Measurements from ENCODE around the gene FLOT2.

DNA sequence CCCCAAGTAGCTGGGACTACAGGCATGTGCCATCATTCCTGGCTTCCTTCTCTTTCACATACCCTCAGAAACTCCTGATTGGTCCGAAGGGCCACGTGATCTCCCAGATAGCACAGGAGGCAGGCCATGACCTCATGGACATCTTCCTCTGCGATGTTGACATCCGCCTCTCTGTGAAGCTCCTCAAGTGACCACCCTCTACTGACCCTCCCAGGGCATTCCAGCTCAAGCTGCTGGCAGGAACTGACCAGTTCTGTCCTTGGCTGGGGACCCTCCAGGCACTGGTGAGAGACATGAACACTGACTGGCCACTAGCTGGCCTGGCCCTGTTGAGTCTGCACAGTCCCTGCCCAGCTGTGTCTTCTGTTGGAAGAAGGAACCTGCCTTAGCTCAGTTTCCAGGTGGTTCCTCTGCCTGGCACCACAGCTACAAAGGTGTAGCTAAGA, 37.1 kb downstream of the FLOT2 start:
- TF ChIP-seq EZH2 (IDR thresholded peaks at IDR 0.05; ENCODE audit: borderline replicate concordance, control insufficient read depth, low read depth, low read length), result no peak
- no peak for TF ChIP-seq YY1 (IDR thresholded peaks at IDR 0.05; ENCODE audit: low read depth, low read length)
- no peak for TF ChIP-seq FOXK2 (IDR thresholded peaks at IDR 0.05)
- TF ChIP-seq, protein P1, sequence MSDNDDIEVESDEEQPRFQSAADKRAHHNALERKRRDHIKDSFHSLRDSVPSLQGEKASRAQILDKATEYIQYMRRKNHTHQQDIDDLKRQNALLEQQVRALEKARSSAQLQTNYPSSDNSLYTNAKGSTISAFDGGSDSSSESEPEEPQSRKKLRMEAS (IDR thresholded peaks at IDR 0.05; ENCODE audit: low read depth, low read length), result no peak
- TF ChIP-seq, protein P2, sequence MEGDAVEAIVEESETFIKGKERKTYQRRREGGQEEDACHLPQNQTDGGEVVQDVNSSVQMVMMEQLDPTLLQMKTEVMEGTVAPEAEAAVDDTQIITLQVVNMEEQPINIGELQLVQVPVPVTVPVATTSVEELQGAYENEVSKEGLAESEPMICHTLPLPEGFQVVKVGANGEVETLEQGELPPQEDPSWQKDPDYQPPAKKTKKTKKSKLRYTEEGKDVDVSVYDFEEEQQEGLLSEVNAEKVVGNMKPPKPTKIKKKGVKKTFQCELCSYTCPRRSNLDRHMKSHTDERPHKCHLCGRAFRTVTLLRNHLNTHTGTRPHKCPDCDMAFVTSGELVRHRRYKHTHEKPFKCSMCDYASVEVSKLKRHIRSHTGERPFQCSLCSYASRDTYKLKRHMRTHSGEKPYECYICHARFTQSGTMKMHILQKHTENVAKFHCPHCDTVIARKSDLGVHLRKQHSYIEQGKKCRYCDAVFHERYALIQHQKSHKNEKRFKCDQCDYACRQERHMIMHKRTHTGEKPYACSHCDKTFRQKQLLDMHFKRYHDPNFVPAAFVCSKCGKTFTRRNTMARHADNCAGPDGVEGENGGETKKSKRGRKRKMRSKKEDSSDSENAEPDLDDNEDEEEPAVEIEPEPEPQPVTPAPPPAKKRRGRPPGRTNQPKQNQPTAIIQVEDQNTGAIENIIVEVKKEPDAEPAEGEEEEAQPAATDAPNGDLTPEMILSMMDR (IDR thresholded peaks at IDR 0.05 in 2 of 3, conservative IDR thresholded peaks at IDR 0.05 in 1 of 3; ENCODE audit: control insufficient read depth in 2 of 3, extremely low read depth in 1 of 3, insufficient read depth in 1 of 3, low read depth in 3 of 3, low read length in 3 of 3), result no peak
- TF ChIP-seq POLR2A (IDR thresholded peaks at IDR 0.05; ENCODE audit: low read depth, low read length), result no peak
- TF ChIP-seq TAF1 (IDR thresholded peaks at IDR 0.05; ENCODE audit: borderline replicate concordance, low read depth, low read length), result no peak
- TF ChIP-seq POLR2AphosphoS5 (IDR thresholded peaks at IDR 0.05; ENCODE audit: low read length), result no peak
- no peak for TF ChIP-seq NFIC (IDR thresholded peaks at IDR 0.05; ENCODE audit: low read depth, low read length)
- no peak for TF ChIP-seq TCF12 (IDR thresholded peaks at IDR 0.05; ENCODE audit: low read depth, low read length)
- TF ChIP-seq, protein P3, sequence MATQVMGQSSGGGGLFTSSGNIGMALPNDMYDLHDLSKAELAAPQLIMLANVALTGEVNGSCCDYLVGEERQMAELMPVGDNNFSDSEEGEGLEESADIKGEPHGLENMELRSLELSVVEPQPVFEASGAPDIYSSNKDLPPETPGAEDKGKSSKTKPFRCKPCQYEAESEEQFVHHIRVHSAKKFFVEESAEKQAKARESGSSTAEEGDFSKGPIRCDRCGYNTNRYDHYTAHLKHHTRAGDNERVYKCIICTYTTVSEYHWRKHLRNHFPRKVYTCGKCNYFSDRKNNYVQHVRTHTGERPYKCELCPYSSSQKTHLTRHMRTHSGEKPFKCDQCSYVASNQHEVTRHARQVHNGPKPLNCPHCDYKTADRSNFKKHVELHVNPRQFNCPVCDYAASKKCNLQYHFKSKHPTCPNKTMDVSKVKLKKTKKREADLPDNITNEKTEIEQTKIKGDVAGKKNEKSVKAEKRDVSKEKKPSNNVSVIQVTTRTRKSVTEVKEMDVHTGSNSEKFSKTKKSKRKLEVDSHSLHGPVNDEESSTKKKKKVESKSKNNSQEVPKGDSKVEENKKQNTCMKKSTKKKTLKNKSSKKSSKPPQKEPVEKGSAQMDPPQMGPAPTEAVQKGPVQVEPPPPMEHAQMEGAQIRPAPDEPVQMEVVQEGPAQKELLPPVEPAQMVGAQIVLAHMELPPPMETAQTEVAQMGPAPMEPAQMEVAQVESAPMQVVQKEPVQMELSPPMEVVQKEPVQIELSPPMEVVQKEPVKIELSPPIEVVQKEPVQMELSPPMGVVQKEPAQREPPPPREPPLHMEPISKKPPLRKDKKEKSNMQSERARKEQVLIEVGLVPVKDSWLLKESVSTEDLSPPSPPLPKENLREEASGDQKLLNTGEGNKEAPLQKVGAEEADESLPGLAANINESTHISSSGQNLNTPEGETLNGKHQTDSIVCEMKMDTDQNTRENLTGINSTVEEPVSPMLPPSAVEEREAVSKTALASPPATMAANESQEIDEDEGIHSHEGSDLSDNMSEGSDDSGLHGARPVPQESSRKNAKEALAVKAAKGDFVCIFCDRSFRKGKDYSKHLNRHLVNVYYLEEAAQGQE (IDR thresholded peaks at IDR 0.05; ENCODE audit: low read depth, low read length), result no peak
- TF ChIP-seq RAD21 (IDR thresholded peaks at IDR 0.05; ENCODE audit: insufficient read depth, low read depth, low read length), result no peak
- no peak for TF ChIP-seq CHD2 (IDR thresholded peaks at IDR 0.05; ENCODE audit: borderline replicate concordance, low read depth, low read length)
- TF ChIP-seq, protein P4, sequence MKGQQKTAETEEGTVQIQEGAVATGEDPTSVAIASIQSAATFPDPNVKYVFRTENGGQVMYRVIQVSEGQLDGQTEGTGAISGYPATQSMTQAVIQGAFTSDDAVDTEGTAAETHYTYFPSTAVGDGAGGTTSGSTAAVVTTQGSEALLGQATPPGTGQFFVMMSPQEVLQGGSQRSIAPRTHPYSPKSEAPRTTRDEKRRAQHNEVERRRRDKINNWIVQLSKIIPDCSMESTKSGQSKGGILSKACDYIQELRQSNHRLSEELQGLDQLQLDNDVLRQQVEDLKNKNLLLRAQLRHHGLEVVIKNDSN (IDR thresholded peaks at IDR 0.05; ENCODE audit: borderline replicate concordance, extremely low read length, insufficient read depth, low read depth, low read length), result no peak

All from GM12878 (cell line).